IPS DF 19.7 (cell line): ENCODE measurements around the gene DSE.

Experiments used
- DNase-seq: peaks from one replicate; pipeline ENCODE4 v3.0.0-alpha.2; 2013; ENCODE audit warnings: low read depth, low spot score

The DSE gene

DNA sequence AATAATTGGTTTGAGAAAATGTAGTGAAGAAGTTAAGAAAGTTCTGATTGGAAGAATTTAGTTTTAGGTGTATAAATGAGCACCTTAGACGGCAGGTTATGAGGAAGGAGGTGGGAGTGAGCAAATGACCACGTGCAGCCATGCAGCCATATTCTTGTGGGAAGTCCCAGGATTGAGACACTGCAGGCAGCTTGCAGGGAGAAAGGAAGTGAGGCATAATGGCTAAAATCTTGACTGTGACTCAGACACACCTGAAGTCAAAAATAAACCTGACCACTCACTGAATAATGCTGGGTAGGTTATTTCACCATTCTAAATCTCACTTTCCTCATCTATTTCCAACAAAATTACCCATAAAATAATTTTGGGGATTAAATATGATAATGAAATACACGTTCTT lies 16.6 kb downstream of the DSE start:
- no peak for DNase-seq

DNA sequence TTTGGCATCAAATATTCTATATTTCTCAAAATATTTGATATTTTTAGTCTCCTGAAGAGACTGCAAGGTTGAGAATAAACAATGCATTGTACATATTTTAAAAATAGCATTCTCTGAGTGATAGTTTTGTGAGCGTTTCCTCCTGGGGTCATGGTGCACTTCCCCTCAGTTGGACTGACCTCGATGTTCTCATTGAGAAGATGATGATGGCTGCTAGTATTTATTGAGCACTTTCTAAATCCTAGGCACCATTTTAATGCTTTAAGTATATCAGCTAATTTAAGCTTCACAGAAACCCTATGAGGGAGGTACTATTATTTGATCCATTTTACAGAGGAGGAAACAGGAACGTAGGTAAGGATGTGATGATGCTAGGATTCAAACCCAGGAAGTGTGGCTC lies 18.2 kb downstream of the DSE start:
- DNase-seq: no peak

DNA sequence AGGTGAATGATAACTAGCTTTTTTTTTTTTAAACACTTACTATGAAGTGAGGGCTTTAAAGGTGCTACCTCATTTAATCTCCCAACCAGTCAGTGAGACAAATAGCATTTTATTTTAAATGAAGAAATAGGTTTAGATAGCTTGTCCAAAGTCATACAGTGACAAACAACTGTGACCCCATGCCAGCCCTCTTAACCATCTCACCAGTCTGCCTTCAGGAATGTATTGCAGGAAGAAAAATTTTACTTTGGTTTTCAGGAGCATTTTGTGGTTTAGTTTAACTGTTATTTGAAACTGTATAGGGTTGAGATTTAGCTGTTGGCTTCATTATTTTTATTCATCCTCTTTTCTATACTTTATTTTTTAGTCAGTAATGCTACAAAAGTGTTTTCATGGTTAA lies 18.6 kb downstream of the DSE start:
- no peak for DNase-seq

DNA sequence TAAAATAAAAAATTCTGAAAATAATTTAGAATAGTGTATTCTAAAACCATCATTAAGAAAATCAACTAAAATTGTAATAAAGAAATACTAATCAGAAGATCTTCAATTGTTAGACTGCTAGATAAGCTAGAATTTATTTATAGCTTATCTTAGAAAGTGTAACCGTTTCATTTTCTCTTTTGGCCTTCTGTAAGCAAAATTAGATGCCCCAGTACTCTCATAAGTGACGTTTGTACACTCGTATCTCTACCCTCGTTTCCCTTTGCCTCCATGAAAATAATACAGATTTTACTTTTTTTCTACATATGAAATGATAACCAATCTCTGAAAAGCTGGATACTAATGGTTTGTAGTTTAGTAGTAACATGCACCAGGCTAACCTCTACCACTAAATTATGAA lies 19.8 kb downstream of the DSE start:
- no peak for DNase-seq

DNA sequence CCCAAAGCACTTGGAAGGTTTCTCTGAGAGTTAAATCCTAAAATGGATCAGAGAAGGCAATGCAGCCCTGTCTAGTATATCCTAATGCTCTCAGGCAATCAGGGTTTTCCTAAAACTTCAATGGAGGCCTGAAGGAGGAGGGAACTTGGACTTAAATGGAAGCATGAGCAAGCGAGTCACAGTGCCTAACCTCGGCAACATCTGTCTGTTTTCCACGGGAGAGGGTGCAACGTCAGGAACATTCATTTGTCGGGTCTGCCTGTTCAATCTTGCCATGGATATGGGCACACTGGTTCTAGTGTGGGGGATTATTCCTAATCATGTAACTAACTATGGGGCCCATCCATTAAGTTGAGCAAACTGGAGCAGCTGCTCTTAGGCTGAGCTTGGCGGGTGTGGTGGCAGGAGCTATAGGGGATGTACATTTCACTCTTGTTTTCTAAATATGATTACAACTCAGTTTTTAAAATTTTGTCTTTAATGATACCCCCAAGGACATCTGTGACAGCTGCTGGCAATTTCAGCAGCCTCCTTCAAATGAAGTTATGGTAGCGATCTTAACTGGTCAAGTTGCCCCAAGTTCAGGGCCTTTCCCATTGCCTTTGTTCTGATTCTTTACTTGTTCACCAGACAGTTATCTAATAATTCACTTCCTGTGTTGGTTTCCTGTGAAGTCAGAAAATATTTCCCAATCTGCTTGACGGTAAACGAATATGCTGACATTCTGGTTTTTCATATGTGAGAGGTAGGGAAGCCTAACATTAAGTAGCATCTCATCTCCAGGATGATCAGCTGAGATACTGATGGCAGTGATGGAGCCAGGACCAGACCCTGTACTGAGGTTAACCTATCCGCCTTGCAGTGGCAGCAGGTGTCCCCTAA lies 21.6 kb downstream of the DSE start:
- no peak for DNase-seq

DNA sequence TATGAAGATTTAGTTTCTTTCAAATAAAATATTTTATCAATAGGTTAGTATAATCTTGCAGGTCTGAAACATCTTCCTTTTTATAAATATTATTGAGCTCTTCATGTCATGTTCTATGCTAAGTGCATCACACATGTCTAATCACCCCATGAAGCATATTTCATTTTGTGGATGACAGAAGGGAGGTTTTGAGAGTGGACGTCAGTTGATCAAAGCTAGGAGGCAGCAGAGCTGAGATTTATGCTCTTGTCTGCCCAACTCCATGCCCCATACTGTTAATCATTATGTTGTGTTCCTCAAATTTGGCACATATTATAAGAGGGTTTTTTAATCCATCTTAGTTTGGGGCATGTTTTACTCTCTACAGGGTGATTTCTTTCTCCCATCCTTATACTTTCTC lies 22.7 kb downstream of the DSE start:
- DNase-seq: no peak

DNA sequence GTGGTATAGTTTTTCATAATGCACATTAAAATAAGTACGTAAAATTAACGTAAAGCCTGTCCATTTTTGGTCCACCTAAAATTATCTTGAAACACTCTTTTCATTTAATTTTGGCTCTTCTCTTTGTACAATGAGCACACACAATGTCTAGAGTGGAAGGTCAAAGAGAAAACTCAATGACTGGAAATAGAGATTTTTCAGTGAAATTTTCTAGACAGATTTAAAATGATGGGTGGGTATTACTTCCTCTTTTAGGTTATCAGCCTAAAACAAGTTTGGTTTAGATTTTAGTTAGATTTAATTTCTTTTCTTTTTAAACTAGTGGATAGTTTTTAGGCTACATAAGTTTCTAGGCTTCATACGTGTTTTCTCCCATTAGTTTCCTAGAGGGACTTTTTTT lies 24.9 kb downstream of the DSE start:
- DNase-seq: no peak

DNA sequence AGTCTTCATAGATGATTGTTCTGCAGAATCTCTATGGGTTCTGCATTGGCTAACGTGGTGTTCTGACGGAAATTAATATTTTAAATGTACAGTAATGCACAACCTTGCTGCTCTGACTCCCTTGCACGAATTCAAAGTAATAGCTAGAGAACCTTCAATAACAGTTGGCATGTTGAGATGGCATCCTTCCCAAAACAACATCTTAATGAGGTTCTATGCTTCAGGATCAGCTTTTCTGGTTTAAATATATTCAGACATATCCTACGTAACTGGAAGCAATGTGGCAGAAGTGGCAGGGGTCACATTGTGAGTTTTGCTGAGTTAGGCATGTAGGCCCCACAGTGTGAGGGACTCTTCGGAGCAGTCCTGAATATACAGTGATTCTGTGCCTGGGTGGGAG lies 25.7 kb downstream of the DSE start:
- DNase-seq: no peak

DNA sequence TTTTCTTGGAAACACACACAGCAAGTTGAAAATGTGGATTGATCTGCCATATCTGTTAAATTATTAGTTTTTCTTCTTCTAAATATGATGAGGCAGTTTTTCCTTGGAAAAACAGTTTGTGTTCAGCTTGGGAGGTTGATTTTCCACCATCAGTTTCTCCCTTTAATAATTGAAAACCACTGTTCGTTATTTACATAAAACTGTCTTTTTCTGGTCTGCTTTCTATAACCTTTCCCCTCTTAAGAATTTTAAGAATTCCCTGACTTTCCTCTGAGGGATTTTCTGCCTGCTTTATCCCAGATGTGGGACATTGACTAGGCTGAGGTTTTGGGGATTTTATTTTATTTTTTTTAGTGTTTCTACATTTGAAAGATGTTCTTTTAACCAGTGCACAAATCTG lies 27.2 kb downstream of the DSE start:
- DNase-seq: no peak

DNA sequence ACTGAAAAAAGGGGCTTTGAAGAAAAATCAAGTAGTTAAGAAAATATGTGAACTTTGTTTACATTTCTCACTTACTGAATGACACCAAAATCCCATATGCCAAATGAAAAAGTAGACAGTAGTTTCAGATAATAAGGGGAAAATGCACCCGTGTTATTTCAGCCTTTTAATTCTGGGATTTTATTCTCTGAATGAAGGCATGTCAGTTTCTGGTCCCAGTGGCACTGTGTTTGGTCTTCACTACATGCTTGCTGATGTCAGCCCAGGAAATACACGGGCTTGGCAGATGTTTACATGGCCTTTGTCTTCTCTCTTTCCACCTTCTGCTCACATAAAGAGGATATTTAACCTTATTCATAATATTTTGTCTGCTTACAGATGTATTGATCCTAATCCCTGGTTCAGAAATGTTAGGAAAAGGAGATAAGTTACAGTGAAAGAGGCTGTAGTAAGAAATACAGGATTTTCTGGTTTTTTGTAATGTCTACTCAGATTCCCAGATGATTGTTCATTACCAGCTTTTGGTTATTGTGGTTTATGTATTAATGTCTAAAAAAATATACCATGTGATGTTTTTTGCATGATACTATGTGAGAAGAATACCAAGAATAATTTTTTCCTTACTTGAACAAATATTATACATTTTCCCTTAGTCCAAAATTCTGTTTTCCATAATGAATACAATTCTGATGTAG lies 27.7 kb downstream of the DSE start:
- no peak for DNase-seq

DNA sequence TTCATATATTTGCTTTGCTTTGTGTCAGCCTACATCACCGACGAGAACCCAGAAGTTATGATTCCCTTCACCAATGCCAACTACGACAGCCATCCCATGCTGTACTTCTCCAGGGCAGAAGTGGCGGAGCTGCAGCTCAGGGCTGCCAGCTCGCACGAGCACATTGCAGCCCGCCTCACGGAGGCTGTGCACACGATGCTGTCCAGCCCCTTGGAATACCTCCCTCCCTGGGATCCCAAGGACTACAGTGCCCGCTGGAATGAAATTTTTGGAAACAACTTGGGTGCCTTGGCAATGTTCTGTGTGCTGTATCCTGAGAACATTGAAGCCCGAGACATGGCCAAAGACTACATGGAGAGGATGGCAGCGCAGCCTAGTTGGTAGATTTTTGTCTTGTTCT lies 28.5 kb downstream of the DSE start:
- DNase-seq: no peak

DNA sequence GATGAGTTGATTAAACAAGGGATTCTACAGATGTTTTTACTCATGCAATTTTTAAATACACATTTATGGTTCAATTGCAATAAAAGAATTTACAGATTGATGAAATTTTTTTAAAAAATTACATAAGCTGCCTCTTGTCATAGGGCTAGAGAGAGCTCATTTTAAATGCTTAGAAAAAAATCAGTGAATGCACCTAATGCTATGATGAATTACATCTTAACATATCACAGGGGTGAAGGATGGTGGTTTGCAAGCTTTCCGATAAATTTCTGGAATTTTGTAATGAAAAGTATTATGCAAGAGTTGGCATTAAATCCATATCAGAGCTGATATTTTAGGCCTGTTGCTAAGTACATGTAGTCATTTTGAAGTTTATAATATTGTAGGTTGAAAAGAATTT lies 29.6 kb downstream of the DSE start:
- no peak for DNase-seq

DNA sequence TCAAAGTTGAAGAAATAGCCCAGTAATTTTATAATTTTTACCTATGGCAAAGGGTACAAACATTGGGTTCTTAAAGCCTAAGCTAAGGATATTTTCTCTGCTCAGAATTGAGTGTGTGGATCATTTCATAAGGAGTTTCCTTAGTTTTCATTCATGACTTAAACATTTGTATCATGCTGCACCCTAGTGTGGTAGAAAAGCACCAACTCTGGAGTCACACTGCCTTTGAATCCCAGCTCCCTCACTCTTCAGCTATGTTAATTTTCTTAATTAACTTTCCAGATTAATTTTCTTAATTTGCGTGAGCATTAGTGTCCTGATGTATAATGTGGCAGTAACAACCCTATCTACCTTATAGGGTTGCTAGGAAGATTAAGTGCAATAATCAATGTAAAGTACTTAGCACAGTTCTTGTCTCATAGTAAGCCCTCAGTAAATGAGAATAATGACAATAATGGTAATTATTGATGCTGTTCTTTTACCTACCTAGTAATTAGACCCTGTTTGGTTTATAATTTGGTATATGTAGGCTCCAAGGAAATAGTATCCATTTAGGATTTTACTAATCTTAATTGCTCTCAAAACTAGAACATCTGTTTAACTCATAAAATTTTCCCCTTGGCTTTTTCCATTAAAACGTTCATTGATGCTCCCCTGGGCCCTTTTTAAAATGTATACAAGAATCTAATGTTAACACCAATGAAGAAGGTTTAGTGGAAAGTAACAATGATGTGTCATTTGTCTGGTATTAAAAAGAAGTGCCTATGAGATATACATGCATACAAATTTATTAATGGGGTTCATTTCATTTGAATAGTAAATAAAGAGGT lies 31.6 kb downstream of the DSE start:
- DNase-seq: no peak

DNA sequence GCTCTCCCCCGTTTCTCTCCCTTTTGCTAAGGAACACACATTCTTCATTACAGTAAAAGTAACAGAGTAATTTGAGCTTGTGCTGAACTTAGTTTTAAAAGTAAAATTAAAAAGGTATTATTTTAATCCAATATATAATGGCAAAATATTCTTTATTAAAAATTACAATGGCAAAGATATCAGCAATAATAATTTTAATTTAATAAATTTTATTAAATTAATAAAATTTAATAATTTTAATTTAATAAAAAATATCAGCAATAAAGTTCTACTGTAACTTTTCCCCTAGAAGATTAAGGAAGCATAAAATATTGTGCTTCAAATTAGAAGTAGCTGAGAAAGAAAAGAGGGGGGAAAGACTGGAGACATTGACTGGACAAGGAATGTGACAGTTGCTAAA lies 32.5 kb downstream of the DSE start:
- no peak for DNase-seq

DNA sequence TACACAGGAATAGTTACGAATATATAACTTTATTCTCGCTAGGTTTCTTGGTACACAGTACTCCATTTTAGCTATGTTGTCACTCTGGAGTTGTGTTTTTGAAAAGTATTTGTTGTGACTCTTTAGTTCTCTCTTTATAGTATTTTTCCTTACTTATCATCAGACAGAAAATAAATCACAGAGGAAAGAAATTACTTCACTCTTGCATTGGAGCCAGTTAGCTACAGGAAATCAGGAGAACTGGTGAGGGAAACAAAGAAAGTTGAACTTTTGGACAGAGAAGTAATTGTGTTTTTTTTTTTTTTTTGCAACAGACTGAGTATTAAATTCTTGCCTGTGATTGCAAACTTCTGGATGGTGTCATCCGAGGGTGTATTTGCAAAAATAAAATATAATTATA lies 33.9 kb downstream of the DSE start:
- no peak for DNase-seq

DNA sequence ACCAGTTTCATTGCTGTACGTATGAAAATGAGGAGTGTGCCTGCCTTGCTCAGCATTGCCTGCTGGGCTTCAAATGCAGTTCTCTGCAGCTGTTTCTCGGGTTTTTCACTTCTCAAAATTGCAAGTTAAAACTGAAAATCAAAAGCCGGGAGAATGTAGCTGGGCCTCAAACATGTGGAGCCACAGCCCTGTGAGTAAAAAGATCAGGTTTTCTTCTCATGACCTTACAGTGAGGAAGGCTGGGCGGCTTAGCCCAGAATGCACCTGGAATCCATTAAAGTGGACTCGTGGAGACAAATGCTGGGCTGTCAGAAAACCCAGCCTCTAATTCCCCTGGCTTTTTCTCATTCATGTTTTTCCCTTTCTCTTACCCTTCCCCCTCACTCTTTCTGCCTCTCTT lies 34.4 kb downstream of the DSE start:
- no peak for DNase-seq

DNA sequence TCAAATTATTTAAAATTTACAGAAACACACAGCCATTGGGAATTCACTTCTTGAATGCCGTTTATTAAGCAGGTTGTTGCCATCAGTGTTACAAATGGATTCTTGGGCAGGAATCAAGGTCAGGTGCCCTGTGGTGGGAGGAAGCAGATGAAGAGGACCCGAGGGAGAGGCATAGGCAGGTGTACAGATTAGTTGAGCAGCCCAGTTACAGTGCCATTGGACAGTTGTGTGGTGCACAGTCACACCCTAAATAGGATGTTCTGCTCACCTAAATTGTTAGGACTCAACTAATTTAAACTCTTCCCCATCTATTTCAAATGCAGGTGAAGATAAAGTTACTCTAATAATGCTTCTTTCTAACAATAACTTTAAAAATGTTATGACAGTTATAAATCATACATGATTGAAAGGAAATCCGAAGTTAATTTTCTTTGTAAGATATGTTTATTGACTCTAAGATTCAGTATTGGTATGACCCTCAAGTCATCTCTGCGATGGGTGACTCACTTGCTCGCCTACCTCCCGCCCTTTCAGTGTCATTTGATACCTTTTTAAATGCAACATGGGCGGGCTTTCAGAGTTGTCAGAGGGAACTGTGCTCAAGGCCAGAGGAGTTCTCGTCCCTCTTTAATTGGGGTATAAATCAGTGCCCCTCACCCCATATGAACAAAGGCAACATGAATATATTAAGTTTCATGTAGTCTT lies 35.1 kb downstream of the DSE start:
- DNase-seq: peak; percentile 20

DNA sequence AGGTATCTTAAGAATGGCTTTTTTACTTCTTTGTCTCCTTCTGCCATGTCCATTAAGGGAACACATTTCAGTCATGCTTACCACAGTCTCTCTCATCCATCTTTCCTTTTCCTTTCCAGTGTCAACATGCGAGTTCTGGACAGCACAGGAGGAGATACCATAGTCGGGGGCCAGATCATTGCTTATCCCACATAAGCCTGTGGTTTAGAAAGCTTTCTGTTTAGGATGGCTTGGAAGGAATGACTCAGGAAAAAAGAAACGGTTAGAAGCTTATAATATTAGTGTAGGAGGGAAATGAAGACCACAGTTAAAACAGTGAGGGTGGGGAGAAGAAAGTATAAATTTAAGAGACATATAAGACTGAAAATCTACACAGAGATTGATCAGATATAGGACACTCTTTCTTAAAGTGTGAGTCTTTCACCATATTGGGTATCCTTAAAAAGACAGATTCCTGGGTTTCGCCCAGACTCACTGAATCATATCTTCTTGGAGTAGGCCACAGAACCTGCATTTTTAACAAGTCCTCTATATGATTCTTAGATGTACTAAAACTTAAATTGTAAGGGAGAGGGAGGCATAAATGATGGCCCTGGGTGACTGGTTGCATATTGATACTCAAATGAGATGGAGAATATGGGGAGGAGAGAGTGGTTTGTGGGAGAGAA lies 36.1 kb downstream of the DSE start:
- DNase-seq: no peak

DNA sequence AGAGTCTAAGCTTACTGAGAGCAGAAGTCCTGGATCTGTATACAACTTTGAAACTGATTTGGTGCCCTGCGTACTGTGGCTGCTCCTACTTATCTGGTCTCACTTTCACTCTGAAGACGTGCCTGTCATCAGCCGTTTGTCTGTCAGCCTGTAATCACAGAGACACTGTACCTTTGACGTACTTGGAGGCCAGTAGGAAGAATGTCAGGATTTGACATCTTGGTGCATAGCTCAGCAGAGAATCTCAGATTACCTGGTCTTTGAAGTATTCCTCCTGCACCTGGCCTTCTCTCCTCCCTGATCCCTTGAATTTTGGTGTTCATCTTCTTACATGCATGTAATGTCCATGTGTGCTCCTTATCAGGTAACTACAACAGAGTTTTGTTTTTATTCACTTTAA lies 37.7 kb downstream of the DSE start:
- no peak for DNase-seq

DNA sequence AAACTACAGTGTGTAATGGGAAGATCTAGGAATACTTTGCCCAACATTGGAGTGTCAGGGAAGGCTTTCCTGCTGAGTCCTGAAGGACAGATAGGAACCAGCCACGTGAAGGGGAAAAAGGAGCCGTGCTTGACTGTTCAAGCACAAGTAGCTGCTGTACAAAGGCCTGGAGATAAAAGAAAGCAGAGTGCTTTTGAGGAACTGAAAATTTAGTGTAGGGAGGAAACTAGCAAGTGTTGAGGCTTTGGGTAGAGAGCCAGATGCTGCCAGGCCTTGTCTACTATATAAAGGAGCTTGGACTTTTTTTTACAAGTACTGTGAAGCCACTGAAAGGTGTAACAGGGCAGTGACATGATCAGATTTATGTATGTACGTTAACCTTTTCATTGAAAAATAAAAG lies 39.0 kb downstream of the DSE start:
- no peak for DNase-seq

DNA sequence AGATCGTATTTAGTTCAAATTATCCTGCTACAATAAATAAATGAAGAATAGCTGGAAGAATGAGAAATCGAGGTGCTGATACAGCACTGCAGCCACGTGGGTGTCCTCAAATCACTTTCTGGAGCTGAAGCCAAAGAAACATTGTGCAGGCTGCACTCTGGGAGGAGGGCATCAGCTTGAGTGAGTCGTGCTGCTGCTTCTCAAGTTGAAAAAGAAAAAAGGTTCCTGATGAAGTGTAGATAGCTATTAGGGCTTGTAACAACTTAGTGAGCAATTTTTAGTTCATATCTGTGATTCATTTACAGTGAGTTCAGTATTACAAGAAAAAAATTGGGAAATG lies 40.5 kb downstream of the DSE start:
- no peak for DNase-seq
